GM21360 (cell line): ENCODE measurements around the gene AGBL5.
"Not testable (repeated sequence)": the region's sequence is repeated elsewhere in the genome, so short reads cannot be mapped to it uniquely, and the experiment has no call there.

Experiments used
- ATAC-seq: cut with Tn5 transposase; IDR thresholded peaks from one replicate; pipeline ENCODE4 v1.9.1; 2021; ENCODE audit warnings: mild to moderate bottlenecking, moderate library complexity; ENCODE audit not compliant: unreplicated experiment

The AGBL5 gene

DNA sequence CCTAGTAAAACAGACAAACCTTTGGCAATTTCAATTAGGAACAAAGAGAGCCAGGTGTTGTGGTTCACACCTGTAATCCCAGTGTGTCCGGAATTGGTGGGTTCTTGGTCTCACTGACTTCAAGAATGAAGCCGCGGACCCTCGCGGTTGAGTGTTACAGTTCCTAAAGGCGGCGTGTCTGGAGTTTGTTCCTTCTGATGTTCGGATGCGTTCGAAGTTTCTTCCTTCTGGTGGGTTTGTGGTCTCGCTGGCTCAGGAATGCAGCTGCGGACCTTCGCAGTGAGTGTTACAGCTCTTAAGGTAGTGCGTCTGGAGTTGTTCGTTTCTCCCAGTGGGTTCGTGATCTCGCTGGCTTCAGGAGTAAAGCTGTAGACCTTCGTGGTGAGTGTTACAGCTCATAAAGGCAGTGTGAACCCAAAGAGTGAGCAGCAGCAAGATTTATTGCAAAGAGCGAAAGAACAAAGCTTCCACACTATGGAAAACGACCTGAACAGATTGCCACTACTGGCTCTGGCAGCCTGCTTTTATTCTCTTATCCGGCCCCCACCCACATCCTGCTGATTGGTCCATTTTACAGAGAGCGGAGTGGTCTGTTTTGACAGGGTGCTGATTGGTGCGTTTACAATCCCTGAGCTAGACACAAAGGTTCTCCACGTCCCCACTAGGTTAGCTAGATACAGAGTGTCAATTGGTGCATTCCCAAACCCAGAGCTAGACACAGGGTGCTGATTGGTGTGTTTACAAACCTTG is 59.3 kb downstream of the AGBL5 start:
- ATAC-seq: not testable (repeated sequence)

- ATAC-seq: not testable (repeated sequence)
Measured at GRCh38 chr2:27111392-27112078, 60.1 kb downstream of the AGBL5 start.

DNA sequence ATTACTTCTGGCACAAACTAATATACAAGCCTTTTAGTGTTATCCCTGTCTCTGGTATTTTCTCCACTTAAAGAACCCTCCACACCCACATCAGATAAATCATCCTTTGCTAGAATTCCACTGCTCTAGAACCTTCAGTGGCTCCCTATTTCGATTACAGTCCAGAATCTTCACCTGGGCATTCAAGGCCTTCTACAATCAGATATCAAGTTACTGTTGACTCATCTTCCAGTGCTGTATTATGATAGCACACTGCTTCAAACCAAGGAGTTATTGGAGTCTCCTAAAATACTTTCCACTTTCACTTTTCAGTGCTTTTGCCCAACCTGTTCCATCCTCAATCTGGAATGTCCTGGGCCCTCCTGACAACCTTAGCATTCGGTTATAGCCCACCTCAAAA is 64.1 kb downstream of the AGBL5 start:
- no peak for ATAC-seq

GRCh38 chr2:27117995-27118524 is 66.6 kb downstream of the AGBL5 start:
- ATAC-seq: no peak

GRCh38 chr2:27118525-27119329 is 67.3 kb downstream of the AGBL5 start, which contains the start of gene CGREF1:
Gene CGREF1, minus strand, starts transcription at chr2:27119128. Its CDS starts 14,762 bp downstream, at chr2:27104366.
- ATAC-seq: no peak

GRCh38 chr2:27119330-27119670 is 67.8 kb downstream of the AGBL5 start:
- not testable (repeated sequence) for ATAC-seq
